A549 (cell line): ENCODE measurements around the gene IPO13. TPM values are rescaled to one million over a fixed set of nuclear protein-coding genes. Genes with fewer than 3 reads are reported as not detected.

Experiments used
- ATAC-seq, 2 experiments: fragments of 200-7000 bp in 1 of 2; fragments of >200 bp in 1 of 2; cut with Nextera tagmentation in 1 of 2; cut with Tn5 transposase in 1 of 2; 3 replicates each; pipeline versions ENCODE4 v1.8.0 to v1.9.1; 2018 to 2020; ENCODE audit warnings: mild to moderate bottlenecking in 1 of 2, moderate library complexity in 1 of 2
- CTCF ChIA-PET: fragments of 300-600 bp; sonication (Branson Sonifier 250); formaldehyde crosslinking; extraction: SDS; loops from one replicate; lab custom pipeline; 2021; ENCODE audit warnings: antibody characterized with exemption, inconsistent platforms; lab: Yijun Ruan, JAX
- POLR2A ChIA-PET: fragments of 350-600 bp; formaldehyde crosslinking; extraction: SDS; loops from one replicate; lab custom pipeline; 2021; ENCODE audit warnings: antibody characterized with exemption, inconsistent platforms; lab: Yijun Ruan, JAX
- DNase-seq, 2 experiments: peaks; one replicate each; pipeline versions ENCODE4 v3.0.0 to v3.0.0-alpha.2; 2011 to 2016; ENCODE audit warnings: low read depth in 1 of 2, low spot score in 1 of 2
- FAIRE-seq: peaks from 2 replicates; lab custom pipeline; 2011; peaks lifted over from hg19 to GRCh38; lab: Jason Lieb, UNC
- H3K27ac ChIP-seq, 2 experiments: fragments of >200 bp; sonication (Bioruptor Twin); formaldehyde crosslinking; 3 replicates each; pipeline ENCODE4 v1.5.1; 2016 to 2017
- H3K4me1 ChIP-seq: fragments of >200 bp; sonication (Bioruptor Twin); formaldehyde crosslinking; 3 replicates; pipeline ENCODE4 v1.6.1; 2016
- H3K4me2 ChIP-seq: fragments of >200 bp; sonication (Bioruptor Twin); formaldehyde crosslinking; 3 replicates; pipeline ENCODE4 v1.6.1; 2016
- H3K4me3 ChIP-seq: fragments of >200 bp; sonication (Bioruptor Twin); formaldehyde crosslinking; 3 replicates; pipeline ENCODE4 v1.5.1; 2016
- H3K9me3 ChIP-seq: fragments of >200 bp; sonication (Bioruptor Twin); formaldehyde crosslinking; 3 replicates; pipeline ENCODE4 v1.6.1; 2016
- CBX8 ChIP-seq: fragments of 200-600 bp; sonication (generic); IDR thresholded peaks from 2 replicates; pipeline ENCODE4 v1.6.1; 2016
- CEBPB ChIP-seq, 2 experiments: fragments of >200 bp in 1 of 2; sonication (Bioruptor Twin) in 1 of 2; formaldehyde crosslinking in 1 of 2; IDR thresholded peaks; 2 replicates each; pipeline ENCODE4 v1.6.1; 2012 to 2016
- EHF ChIP-seq: fragments of 250-450 bp; sonication (Bioruptor Pico); IDR thresholded peaks from 2 replicates; pipeline ENCODE4 v1.5.0; 2020; ENCODE audit warnings: mild to moderate bottlenecking
- EHMT2 ChIP-seq: fragments of 200-600 bp; sonication (generic); IDR thresholded peaks from 2 replicates; pipeline ENCODE4 v1.6.1; 2016; ENCODE audit warnings: antibody characterized with exemption, low read depth, mild to moderate bottlenecking, moderate library complexity
- FOSB ChIP-seq: fragments of 250-450 bp; sonication (Bioruptor Pico); IDR thresholded peaks from 2 replicates; pipeline ENCODE4 v1.5.0; 2020; ENCODE audit warnings: mild to moderate bottlenecking, moderate library complexity
- FOSL2 ChIP-seq, 2 experiments: fragments of 450-650 bp in 1 of 2; fragments of >200 bp in 1 of 2; sonication (Bioruptor Twin) in 1 of 2; formaldehyde crosslinking; IDR thresholded peaks; 2 replicates each; pipeline versions ENCODE4 v1.5.0 to v1.6.1; 2016 to 2020; ENCODE audit warnings: mild to moderate bottlenecking in 1 of 2, moderate library complexity in 1 of 2
- HDAC2 ChIP-seq: fragments of 200-600 bp; sonication (generic); IDR thresholded peaks from 2 replicates; pipeline ENCODE4 v1.6.1; 2016
- HOXA7 ChIP-seq: fragments of 250-450 bp; sonication (Bioruptor Pico); IDR thresholded peaks from 2 replicates; pipeline ENCODE4 v1.5.0; 2020; ENCODE audit warnings: mild to moderate bottlenecking, moderate library complexity
- MYC ChIP-seq: IDR thresholded peaks from 2 replicates; pipeline ENCODE4 v1.6.1; 2012; ENCODE audit warnings: mild to moderate bottlenecking, inconsistent platforms, low read length, improper control_type of control experiment, borderline replicate concordance
- NFE2L2 ChIP-seq: fragments of 150-350 bp; conservative IDR thresholded peaks from 2 replicates; pipeline ENCODE4 v1.6.1; 2014; ENCODE audit warnings: low read length
- RAD21 ChIP-seq, 2 experiments: fragments of >200 bp in 1 of 2; sonication (Bioruptor Twin) in 1 of 2; formaldehyde crosslinking in 1 of 2; IDR thresholded peaks in 1 of 2; conservative IDR thresholded peaks in 1 of 2; 2 replicates in 1 of 2; 3 replicates in 1 of 2; pipeline ENCODE4 v1.6.1; 2012 to 2018; ENCODE audit warnings: inconsistent platforms in 1 of 2
- RNF2 ChIP-seq: fragments of 200-600 bp; sonication (generic); IDR thresholded peaks from 2 replicates; pipeline ENCODE4 v1.6.1; 2016; ENCODE audit warnings: low read depth, mild to moderate bottlenecking, antibody characterized with exemption, moderate library complexity, borderline replicate concordance
- SMC3 ChIP-seq: fragments of >200 bp; sonication (Bioruptor Twin); formaldehyde crosslinking; IDR thresholded peaks from 3 replicates; pipeline ENCODE4 v1.6.1; 2018; ENCODE audit warnings: inconsistent platforms
- ZC3H11A ChIP-seq: fragments of 450-650 bp; IDR thresholded peaks from 2 replicates; pipeline ENCODE4 v1.6.1; 2014; ENCODE audit warnings: antibody characterized with exemption, mild to moderate bottlenecking
- ZFP36 ChIP-seq: fragments of 450-650 bp; IDR thresholded peaks from 2 replicates; pipeline ENCODE4 v1.6.1; 2014; ENCODE audit warnings: borderline replicate concordance; ENCODE audit not compliant: partially characterized antibody
- WGBS: methylation state at CpG from one replicate; pipeline ENCODE4 v1.1.6; 2017; ENCODE audit errors: missing lambda C conversion rate; 5-methylcytosine and 5-hydroxymethylcytosine counted together
- polyA plus RNA-seq, 4 experiments: library from polyadenylated mRNA; depleted of rRNA in 3 of 4; stranded (reverse); fragments of >200 nt; fragmentation: RNase III in 1 of 4; extraction: RNeasy Plus Mini Kit Qiagen cat#74134 plus additional on column Dnase treatment in 1 of 4; gene quantifications; 2 replicates in 3 of 4; 3 replicates in 1 of 4; pipeline ENCODE4 v1.2.3, GENCODE V29; 2011 to 2017
- TF ChIP-seq, protein P1 (sequence below): fragments of 250-450 bp; sonication (Bioruptor Pico); IDR thresholded peaks from 2 replicates; pipeline ENCODE4 v1.5.0; 2021; ENCODE audit warnings: mild to moderate bottlenecking, moderate library complexity, borderline replicate concordance
- TF ChIP-seq, protein P2 (sequence below): IDR thresholded peaks from 2 replicates; pipeline ENCODE4 v1.6.1; 2012
- TF ChIP-seq, protein P3 (sequence below): fragments of >200 bp; sonication (Bioruptor Twin); formaldehyde crosslinking; IDR thresholded peaks from 3 replicates; pipeline ENCODE4 v1.5.1; 2016
- TF ChIP-seq, protein P4 (sequence below): fragments of 200-600 bp; sonication (generic); IDR thresholded peaks from 2 replicates; pipeline ENCODE4 v1.6.1; 2016; ENCODE audit warnings: antibody characterized with exemption, mild to moderate bottlenecking, moderate library complexity
- TF ChIP-seq, protein P5 (sequence below): fragments of 450-650 bp; IDR thresholded peaks from 2 replicates; pipeline ENCODE4 v1.6.1; 2014; ENCODE audit warnings: antibody characterized with exemption

The IPO13 gene
- polyA plus RNA-seq, 2 of the 4 experiments (the other 2 are of a cell fraction), result 8.1 to 15.8 TPM

DNA sequence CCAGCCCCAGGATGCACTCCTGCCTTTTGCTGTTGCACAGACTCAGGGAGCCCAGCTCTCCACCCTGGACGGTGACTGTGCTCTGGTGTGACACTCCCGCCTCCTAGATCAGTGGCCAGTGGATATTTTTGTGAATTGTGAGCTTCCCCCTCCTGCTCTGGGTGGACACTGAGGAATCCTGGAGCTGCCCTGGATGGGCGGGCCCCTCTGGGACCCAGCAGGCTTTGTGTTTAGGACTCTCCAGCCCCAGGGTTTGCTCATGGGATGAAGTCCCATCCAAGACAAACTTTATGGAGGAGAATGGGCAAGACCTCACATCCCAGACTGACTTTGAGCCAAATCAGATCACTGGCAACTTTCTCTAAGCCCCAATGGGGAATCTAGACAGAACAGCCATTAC lies 68.5 kb downstream of the IPO13 start:
- no peak for FAIRE-seq
- Histone ChIP-seq H3K4me1 (no peaks in the 10 kb centered on the region), H3K4me3 (no peak overlapping the region), H3K27ac (no peak overlapping the region), H3K9me3 (no peaks in the 10 kb centered on the region), H3K4me2 (no peak overlapping the region)
- no peak for DNase-seq
- ChIA-PET POLR2A (no interaction called here), CTCF (interaction anchor here (1.1 to 25.3 kb wide), 4 partner anchors 13 to 33 kb away, joined by 4 to 412 read pairs (median 32); no protein-coding TSS in a partner anchor)
- ATAC-seq, result no peak
- WGBS, result 70% methylated on average over 2 of the region's 3 CpGs
- no peak for TF ChIP-seq ZFP36
- no peak for TF ChIP-seq FOSB (CRISPR knock-in tag)
- no peak for TF ChIP-seq NFE2L2
- TF ChIP-seq EHMT2, result no peak
- TF ChIP-seq FOSL2 (IDR thresholded peaks at IDR 0.05), result no peak
- no peak for TF ChIP-seq FOSL2 (CRISPR knock-in tag; IDR thresholded peaks at IDR 0.05)
- no peak for TF ChIP-seq MYC
- TF ChIP-seq CEBPB (IDR thresholded peaks at IDR 0.05), result no peak
- TF ChIP-seq, protein P1, sequence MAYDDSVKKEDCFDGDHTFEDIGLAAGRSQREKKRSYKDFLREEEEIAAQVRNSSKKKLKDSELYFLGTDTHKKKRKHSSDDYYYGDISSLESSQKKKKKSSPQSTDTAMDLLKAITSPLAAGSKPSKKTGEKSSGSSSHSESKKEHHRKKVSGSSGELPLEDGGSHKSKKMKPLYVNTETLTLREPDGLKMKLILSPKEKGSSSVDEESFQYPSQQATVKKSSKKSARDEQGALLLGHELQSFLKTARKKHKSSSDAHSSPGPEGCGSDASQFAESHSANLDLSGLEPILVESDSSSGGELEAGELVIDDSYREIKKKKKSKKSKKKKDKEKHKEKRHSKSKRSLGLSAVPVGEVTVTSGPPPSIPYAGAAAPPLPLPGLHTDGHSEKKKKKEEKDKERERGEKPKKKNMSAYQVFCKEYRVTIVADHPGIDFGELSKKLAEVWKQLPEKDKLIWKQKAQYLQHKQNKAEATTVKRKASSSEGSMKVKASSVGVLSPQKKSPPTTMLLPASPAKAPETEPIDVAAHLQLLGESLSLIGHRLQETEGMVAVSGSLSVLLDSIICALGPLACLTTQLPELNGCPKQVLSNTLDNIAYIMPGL, result no peak
- TF ChIP-seq HDAC2, result no peak

DNA sequence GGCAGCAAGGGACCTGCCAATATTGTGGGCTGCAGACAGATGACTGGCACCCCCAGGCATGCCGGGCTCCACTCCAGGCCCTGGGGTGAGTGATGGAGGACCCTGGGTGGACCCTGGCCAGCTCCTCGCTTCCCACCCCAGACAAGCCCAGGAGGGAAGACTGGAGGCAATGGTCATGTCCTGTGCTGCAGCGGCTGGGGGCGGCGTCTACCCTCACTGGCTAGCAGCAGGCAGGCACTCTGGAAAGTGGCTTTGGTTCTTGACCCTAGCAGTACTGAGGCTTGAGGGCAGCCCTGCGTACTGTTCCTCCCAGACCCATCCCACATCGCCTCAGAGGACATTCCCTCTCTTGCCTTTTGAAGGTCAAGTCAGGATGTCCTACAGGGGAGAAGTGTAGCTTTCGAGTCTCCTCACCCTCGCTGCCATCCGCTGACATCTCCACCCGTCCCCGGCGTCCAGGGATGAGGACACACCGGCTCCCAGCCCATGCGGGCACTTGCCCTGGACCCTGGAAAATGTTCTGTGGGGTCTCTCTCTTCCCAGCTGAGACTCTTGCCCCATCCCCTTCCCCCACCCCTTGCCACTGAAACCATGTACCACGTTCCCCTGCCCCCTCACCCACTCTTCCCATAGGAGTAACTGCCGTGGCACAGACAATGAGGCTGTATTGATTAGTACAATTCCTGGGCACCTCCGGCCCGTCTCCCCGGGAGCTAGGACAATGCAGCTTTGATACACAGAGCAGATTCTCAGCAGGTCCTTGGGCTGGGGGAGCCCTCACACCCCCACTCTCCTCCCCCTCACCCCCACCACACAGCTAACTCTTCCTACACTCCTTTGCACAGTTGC lies 69.5 kb downstream of the IPO13 start:
- ChIA-PET POLR2A (no interaction called here), CTCF (interaction anchor here (0.6 to 25.3 kb wide), 3 partner anchors 12 to 20 kb away, joined by 5 to 412 read pairs (median 49); no protein-coding TSS in a partner anchor)
- 93% methylated on average over 19 of the region's 20 CpGs for WGBS
- H3K4me2 ChIP-seq, result no peak overlapping the region
- no peaks in the 10 kb centered on the region for H3K4me1 ChIP-seq
- TF ChIP-seq FOSL2 (IDR thresholded peaks at IDR 0.05) (no peak), FOSL2 (CRISPR knock-in tag; IDR thresholded peaks at IDR 0.05) (no peak), RNF2 (no peak), EHF (CRISPR knock-in tag) (no peak), ZC3H11A (no peak), CBX8 (no peak), SMC3 (no peak), MYC (no peak)
- TF ChIP-seq, protein P2, sequence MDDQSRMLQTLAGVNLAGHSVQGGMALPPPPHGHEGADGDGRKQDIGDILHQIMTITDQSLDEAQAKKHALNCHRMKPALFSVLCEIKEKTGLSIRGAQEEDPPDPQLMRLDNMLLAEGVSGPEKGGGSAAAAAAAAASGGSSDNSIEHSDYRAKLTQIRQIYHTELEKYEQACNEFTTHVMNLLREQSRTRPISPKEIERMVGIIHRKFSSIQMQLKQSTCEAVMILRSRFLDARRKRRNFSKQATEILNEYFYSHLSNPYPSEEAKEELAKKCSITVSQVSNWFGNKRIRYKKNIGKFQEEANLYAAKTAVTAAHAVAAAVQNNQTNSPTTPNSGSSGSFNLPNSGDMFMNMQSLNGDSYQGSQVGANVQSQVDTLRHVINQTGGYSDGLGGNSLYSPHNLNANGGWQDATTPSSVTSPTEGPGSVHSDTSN, result no peak
- TF ChIP-seq, protein P3, sequence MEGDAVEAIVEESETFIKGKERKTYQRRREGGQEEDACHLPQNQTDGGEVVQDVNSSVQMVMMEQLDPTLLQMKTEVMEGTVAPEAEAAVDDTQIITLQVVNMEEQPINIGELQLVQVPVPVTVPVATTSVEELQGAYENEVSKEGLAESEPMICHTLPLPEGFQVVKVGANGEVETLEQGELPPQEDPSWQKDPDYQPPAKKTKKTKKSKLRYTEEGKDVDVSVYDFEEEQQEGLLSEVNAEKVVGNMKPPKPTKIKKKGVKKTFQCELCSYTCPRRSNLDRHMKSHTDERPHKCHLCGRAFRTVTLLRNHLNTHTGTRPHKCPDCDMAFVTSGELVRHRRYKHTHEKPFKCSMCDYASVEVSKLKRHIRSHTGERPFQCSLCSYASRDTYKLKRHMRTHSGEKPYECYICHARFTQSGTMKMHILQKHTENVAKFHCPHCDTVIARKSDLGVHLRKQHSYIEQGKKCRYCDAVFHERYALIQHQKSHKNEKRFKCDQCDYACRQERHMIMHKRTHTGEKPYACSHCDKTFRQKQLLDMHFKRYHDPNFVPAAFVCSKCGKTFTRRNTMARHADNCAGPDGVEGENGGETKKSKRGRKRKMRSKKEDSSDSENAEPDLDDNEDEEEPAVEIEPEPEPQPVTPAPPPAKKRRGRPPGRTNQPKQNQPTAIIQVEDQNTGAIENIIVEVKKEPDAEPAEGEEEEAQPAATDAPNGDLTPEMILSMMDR, result no peak
- no peak overlapping the region for H3K4me3 ChIP-seq
- DNase-seq (no peak), FAIRE-seq (no peak), ATAC-seq (no peak)
- H3K27ac ChIP-seq, result no peak overlapping the region
- H3K9me3 ChIP-seq, result no peaks in the 10 kb centered on the region

DNA sequence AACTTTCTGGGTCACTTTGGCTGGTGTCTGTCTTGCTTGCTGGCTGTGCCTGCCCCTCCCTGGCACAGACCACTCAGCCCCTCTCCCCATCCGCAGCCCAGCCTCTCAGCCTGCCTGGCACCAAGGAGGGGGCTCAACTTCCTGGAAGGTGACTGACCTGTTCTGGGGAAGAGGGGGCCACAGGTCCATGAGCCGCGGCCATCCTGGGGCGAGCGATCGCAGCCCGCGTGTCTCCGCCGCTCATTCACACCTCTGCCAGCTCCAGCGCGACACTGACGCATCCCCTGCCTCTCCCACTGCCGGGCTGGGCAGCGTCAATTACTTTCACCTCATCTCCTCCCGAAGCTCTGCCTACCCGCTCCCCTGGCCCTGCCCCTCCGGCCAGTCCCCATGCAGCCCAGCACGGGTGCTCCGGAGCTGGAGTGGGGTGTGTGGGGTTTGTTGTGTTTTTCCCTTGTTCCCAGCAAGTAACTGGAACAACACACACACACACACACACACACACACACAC lies 70.2 kb downstream of the IPO13 start:
- Histone ChIP-seq H3K4me2 (no peak overlapping the region), H3K4me3 (no peak overlapping the region), H3K4me1 (no peaks in the 10 kb centered on the region), H3K9me3 (no peaks in the 10 kb centered on the region), H3K27ac (no peak overlapping the region)
- TF ChIP-seq, protein P4, sequence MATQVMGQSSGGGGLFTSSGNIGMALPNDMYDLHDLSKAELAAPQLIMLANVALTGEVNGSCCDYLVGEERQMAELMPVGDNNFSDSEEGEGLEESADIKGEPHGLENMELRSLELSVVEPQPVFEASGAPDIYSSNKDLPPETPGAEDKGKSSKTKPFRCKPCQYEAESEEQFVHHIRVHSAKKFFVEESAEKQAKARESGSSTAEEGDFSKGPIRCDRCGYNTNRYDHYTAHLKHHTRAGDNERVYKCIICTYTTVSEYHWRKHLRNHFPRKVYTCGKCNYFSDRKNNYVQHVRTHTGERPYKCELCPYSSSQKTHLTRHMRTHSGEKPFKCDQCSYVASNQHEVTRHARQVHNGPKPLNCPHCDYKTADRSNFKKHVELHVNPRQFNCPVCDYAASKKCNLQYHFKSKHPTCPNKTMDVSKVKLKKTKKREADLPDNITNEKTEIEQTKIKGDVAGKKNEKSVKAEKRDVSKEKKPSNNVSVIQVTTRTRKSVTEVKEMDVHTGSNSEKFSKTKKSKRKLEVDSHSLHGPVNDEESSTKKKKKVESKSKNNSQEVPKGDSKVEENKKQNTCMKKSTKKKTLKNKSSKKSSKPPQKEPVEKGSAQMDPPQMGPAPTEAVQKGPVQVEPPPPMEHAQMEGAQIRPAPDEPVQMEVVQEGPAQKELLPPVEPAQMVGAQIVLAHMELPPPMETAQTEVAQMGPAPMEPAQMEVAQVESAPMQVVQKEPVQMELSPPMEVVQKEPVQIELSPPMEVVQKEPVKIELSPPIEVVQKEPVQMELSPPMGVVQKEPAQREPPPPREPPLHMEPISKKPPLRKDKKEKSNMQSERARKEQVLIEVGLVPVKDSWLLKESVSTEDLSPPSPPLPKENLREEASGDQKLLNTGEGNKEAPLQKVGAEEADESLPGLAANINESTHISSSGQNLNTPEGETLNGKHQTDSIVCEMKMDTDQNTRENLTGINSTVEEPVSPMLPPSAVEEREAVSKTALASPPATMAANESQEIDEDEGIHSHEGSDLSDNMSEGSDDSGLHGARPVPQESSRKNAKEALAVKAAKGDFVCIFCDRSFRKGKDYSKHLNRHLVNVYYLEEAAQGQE, result no peak
- TF ChIP-seq EHMT2 (no peak), MYC (no peak), RAD21 (conservative IDR thresholded peaks at IDR 0.05 in 1 of 2, IDR thresholded peaks at IDR 0.05 in 1 of 2) (no peak), HOXA7 (CRISPR knock-in tag) (no peak)
- TF ChIP-seq, protein P5, sequence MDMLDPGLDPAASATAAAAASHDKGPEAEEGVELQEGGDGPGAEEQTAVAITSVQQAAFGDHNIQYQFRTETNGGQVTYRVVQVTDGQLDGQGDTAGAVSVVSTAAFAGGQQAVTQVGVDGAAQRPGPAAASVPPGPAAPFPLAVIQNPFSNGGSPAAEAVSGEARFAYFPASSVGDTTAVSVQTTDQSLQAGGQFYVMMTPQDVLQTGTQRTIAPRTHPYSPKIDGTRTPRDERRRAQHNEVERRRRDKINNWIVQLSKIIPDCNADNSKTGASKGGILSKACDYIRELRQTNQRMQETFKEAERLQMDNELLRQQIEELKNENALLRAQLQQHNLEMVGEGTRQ, result no peak
- ChIA-PET CTCF (interaction anchor here (0.6 to 25.3 kb wide), 3 partner anchors 11 to 19 kb away, joined by 5 to 412 read pairs (median 49); no protein-coding TSS in a partner anchor), POLR2A (no interaction called here)
- DNase-seq (no peak), FAIRE-seq (no peak), ATAC-seq (no peak)
- WGBS, result 82% methylated on average over 4 of the region's 20 CpGs
